ENCODE measurements around the gene GEMIN7. TPM values are rescaled to one million over a fixed set of nuclear protein-coding genes. Genes with fewer than 3 reads are reported as not detected.
A peak's percentile ranks its signal among the peaks of the same experiment; 100 is the strongest.

The GEMIN7 gene
- total RNA-seq, 2 donors from 2014 or later: 15.8 to 19.5 TPM

GRCh38 chr19:45059258-45059965, 19.6 kb upstream of the GEMIN7 start:
- ATAC-seq (peak; percentile 72), DNase-seq (peak; percentile 71 to 85 (median 84))
- intact Hi-C loops (cut with DNase I): no loop called here
- 48 to 100% methylated on average over 2 to 16 of the region's 16 CpGs for WGBS, 2 donors
- H3K9me3 ChIP-seq: no peaks in the 10 kb centered on the region
- H3K27ac ChIP-seq: no peak overlapping the region
- no peaks in the 10 kb centered on the region for H3K27me3 ChIP-seq
- no peak for TF ChIP-seq POLR2A (IDR thresholded peaks at IDR 0.05)
- TF ChIP-seq CTCF (IDR thresholded peaks at IDR 0.05): peak; percentile 69 to 91 (median 87)
- H3K4me1 ChIP-seq: no peaks in the 10 kb centered on the region
- H3K4me3 ChIP-seq: no peak overlapping the region
- peaks cover 51% of the 10 kb centered on the region in 2 donors for H3K36me3 ChIP-seq (replicated peaks in 1 of 2; ENCODE audit: insufficient read depth in 1 of 2, low read depth in 2 of 2)

- Histone ChIP-seq H3K4me1 (no peaks in the 10 kb centered on the region), H3K4me3 (no peak overlapping the region), H3K9me3 (no peaks in the 10 kb centered on the region), H3K36me3 (replicated peaks in 1 of 2; ENCODE audit: insufficient read depth in 1 of 2, low read depth in 2 of 2) (peaks cover 48 to 51% of the 10 kb centered on the region in 2 donors), H3K27ac (no peak overlapping the region), H3K27me3 (no peaks in the 10 kb centered on the region)
- ATAC-seq (no peak), DNase-seq (no peak)
- TF ChIP-seq POLR2A (IDR thresholded peaks at IDR 0.05) (no peak), CTCF (IDR thresholded peaks at IDR 0.05) (no peak)
- WGBS, 2 donors: 84% methylated on average over 4 of the region's 4 CpGs
- intact Hi-C loops (cut with DNase I): no loop called here
Measured at GRCh38 chr19:45061965-45062364, 17.1 kb upstream of the GEMIN7 start.

- H3K4me1 ChIP-seq: no peaks in the 10 kb centered on the region
- peaks cover 32 to 40% of the 10 kb centered on the region in 2 donors for H3K36me3 ChIP-seq (replicated peaks in 1 of 2; ENCODE audit: insufficient read depth in 1 of 2, low read depth in 2 of 2)
- no peak overlapping the region for H3K4me3 ChIP-seq
- intact Hi-C loops (cut with DNase I): no loop called here
- no peak for TF ChIP-seq CTCF (IDR thresholded peaks at IDR 0.05)
- no peak for TF ChIP-seq POLR2A (IDR thresholded peaks at IDR 0.05)
- WGBS, 2 donors: 91 to 95% methylated on average over 48 to 51 of the region's 85 CpGs
- H3K9me3 ChIP-seq: no peaks in the 10 kb centered on the region
- ATAC-seq (no peak), DNase-seq (no peak)
- no peak overlapping the region for H3K27ac ChIP-seq
- H3K27me3 ChIP-seq: no peaks in the 10 kb centered on the region
Measured at GRCh38 chr19:45063851-45064801, 14.9 kb upstream of the GEMIN7 start.

- peaks cover 17 to 34% of the 10 kb centered on the region in 2 donors for H3K36me3 ChIP-seq (replicated peaks in 1 of 2; ENCODE audit: insufficient read depth in 1 of 2, low read depth in 2 of 2)
- ATAC-seq: no peak
- TF ChIP-seq CTCF (IDR thresholded peaks at IDR 0.05) (no peak), POLR2A (IDR thresholded peaks at IDR 0.05) (no peak)
- DNase-seq: no peak
- no peaks in the 10 kb centered on the region for H3K9me3 ChIP-seq
- no peaks in the 10 kb centered on the region for H3K4me1 ChIP-seq
- 93% methylated on average over 21 to 36 of the region's 38 CpGs for WGBS, 2 donors
- intact Hi-C loops (cut with DNase I): no loop called here
- no peak overlapping the region for H3K27ac ChIP-seq
- H3K4me3 ChIP-seq: no peak overlapping the region
- H3K27me3 ChIP-seq: no peaks in the 10 kb centered on the region
Measured at GRCh38 chr19:45066921-45067661, 12.0 kb upstream of the GEMIN7 start.

All from body of pancreas (tissue), 4 donors.